SJCRH30 (cell line): ENCODE results near the gene VAV3. TPM values are rescaled to one million over a fixed set of nuclear protein-coding genes. Genes with fewer than 3 reads are reported as not detected.
"Not testable (repeated sequence)": the region's sequence is repeated elsewhere in the genome, so short reads cannot be mapped to it uniquely, and the experiment has no call there.

Experiments used
- DNase-seq, 2 experiments: peaks; one replicate each; pipeline ENCODE4 v3.0.0-alpha.2; 2015 to 2020
- H3K27ac ChIP-seq: fragments of 250-450 bp; sonication (Bioruptor Pico); 2 replicates; pipeline ENCODE4 v1.5.1; 2020; ENCODE audit warnings: mild to moderate bottlenecking, moderate library complexity
- H3K27me3 ChIP-seq: fragments of 250-450 bp; sonication (Bioruptor Pico); 2 replicates; pipeline ENCODE4 v1.5.1; 2020; ENCODE audit warnings: mild to moderate bottlenecking, moderate library complexity
- H3K36me3 ChIP-seq: fragments of 250-450 bp; sonication (Bioruptor Pico); 2 replicates; pipeline ENCODE4 v1.5.1; 2020; ENCODE audit warnings: mild to moderate bottlenecking, moderate library complexity
- H3K4me1 ChIP-seq: fragments of 250-450 bp; sonication (Bioruptor Pico); 2 replicates; pipeline ENCODE4 v1.5.1; 2020; ENCODE audit warnings: mild to moderate bottlenecking, moderate library complexity
- H3K4me3 ChIP-seq: fragments of 250-450 bp; sonication (Bioruptor Pico); 2 replicates; pipeline ENCODE4 v1.5.1; 2020; ENCODE audit warnings: mild to moderate bottlenecking, moderate library complexity
- H3K9me3 ChIP-seq: fragments of 250-450 bp; sonication (Bioruptor Pico); replicated peaks from 2 replicates; pipeline ENCODE4 v1.5.1; 2020; ENCODE audit warnings: mild to moderate bottlenecking, moderate library complexity
- total RNA-seq: library from RNA; depleted of rRNA; stranded (reverse); fragments of >200 nt; shearing (Covaris generic); gene quantifications from 2 replicates; pipeline ENCODE4 v1.2.3, GENCODE V29; 2014; rRNA removed

The VAV3 gene
- total RNA-seq, result 26.7 and 35.5 TPM in 2 replicates

- peaks cover 8% of the 10 kb centered on the region; the same call in 1 of the 2 replicates for H3K4me1 ChIP-seq
- DNase-seq, result peak; percentile 92 to 95
- peak within 1 kb of the TSS; percentile 59 for H3K27ac ChIP-seq
- no peaks in the 10 kb centered on the region for H3K27me3 ChIP-seq
- no peaks in the 10 kb centered on the region for H3K36me3 ChIP-seq
- H3K9me3 ChIP-seq, result no peaks in the 10 kb centered on the region
- H3K4me3 ChIP-seq, result peak within 1 kb of the TSS; percentile 72
Observed at GRCh38 chr1:107965110-107965991, at the start of gene VAV3. Gene VAV3 (minus strand): TSS chr1:107965180. CDS start chr1:107964869, 311 bp downstream.

- no peaks in the 10 kb centered on the region for H3K36me3 ChIP-seq
- DNase-seq, result peak; percentile 12 to 60
- no peak overlapping the region for H3K27ac ChIP-seq
- no peak overlapping the region for H3K4me3 ChIP-seq
- no peaks in the 10 kb centered on the region for H3K9me3 ChIP-seq
- H3K4me1 ChIP-seq, result peaks cover 34% of the 10 kb centered on the region
- no peaks in the 10 kb centered on the region for H3K27me3 ChIP-seq
Observed at GRCh38 chr1:108012553-108012952, 47.6 kb upstream of the VAV3 start.

- Histone ChIP-seq H3K4me1 (peaks cover 24% of the 10 kb centered on the region), H3K4me3 (no peak overlapping the region), H3K27me3 (no peaks in the 10 kb centered on the region), H3K36me3 (no peaks in the 10 kb centered on the region), H3K9me3 (no peaks in the 10 kb centered on the region), H3K27ac (no peak overlapping the region)
- DNase-seq, result no peak
Observed at GRCh38 chr1:108011295-108011694, 46.3 kb upstream of the VAV3 start.

GRCh38 chr1:108010581-108010980 lies 45.6 kb upstream of the VAV3 start:
- DNase-seq, result no peak
- H3K27me3 ChIP-seq, result no peaks in the 10 kb centered on the region

GRCh38 chr1:108009603-108010195 lies 44.7 kb upstream of the VAV3 start:
- H3K27ac ChIP-seq, result no peak overlapping the region
- H3K36me3 ChIP-seq, result no peaks in the 10 kb centered on the region
- peaks cover 12% of the 10 kb centered on the region for H3K4me1 ChIP-seq
- no peak overlapping the region for H3K4me3 ChIP-seq
- H3K27me3 ChIP-seq, result no peaks in the 10 kb centered on the region
- no peak for DNase-seq
- H3K9me3 ChIP-seq, result no peaks in the 10 kb centered on the region

More at GRCh38 chr1:108010581-108010980, 45.6 kb upstream of the VAV3 start:
- Histone ChIP-seq H3K27ac (no peak overlapping the region), H3K4me1 (peaks cover 18% of the 10 kb centered on the region), H3K9me3 (no peaks in the 10 kb centered on the region), H3K4me3 (no peak overlapping the region), H3K36me3 (no peaks in the 10 kb centered on the region)

GRCh38 chr1:108007531-108007930 lies 42.6 kb upstream of the VAV3 start:
- Histone ChIP-seq H3K9me3 (no peaks in the 10 kb centered on the region), H3K4me3 (no peak overlapping the region), H3K27ac (no peak overlapping the region), H3K27me3 (no peaks in the 10 kb centered on the region), H3K4me1 (peaks cover 4% of the 10 kb centered on the region), H3K36me3 (no peaks in the 10 kb centered on the region)
- DNase-seq, result no peak

GRCh38 chr1:108007070-108007469 lies 42.1 kb upstream of the VAV3 start:
- Histone ChIP-seq H3K4me1 (no peaks in the 10 kb centered on the region), H3K27ac (no peak overlapping the region), H3K4me3 (no peak overlapping the region), H3K9me3 (no peaks in the 10 kb centered on the region), H3K27me3 (no peaks in the 10 kb centered on the region), H3K36me3 (no peaks in the 10 kb centered on the region)
- DNase-seq, result no peak

GRCh38 chr1:108004919-108005318 lies 39.9 kb upstream of the VAV3 start:
- H3K9me3 ChIP-seq, H3K4me3 ChIP-seq, DNase-seq, H3K27ac ChIP-seq, H3K27me3 ChIP-seq, H3K36me3 ChIP-seq: not testable (repeated sequence)
- peaks cover 15% of the 10 kb centered on the region for H3K4me1 ChIP-seq

GRCh38 chr1:108000620-108001111 lies 35.7 kb upstream of the VAV3 start:
- Histone ChIP-seq H3K27me3 (no peaks in the 10 kb centered on the region), H3K4me1 (peaks cover 18% of the 10 kb centered on the region), H3K9me3 (no peaks in the 10 kb centered on the region), H3K27ac (no peak overlapping the region), H3K4me3 (no peak overlapping the region), H3K36me3 (no peaks in the 10 kb centered on the region)
- DNase-seq, result peak; percentile 90 to 95

GRCh38 chr1:108000184-108000583 lies 35.2 kb upstream of the VAV3 start:
- Histone ChIP-seq H3K9me3 (no peaks in the 10 kb centered on the region), H3K27me3 (no peaks in the 10 kb centered on the region), H3K36me3 (no peaks in the 10 kb centered on the region), H3K4me3 (no peak overlapping the region), H3K27ac (no peak overlapping the region), H3K4me1 (peaks cover 18% of the 10 kb centered on the region)
- DNase-seq, result no peak

- H3K9me3 ChIP-seq, result no peaks in the 10 kb centered on the region
- H3K27ac ChIP-seq, result no peak overlapping the region
- DNase-seq, result no peak
Observed at GRCh38 chr1:107997866-107998265, 32.9 kb upstream of the VAV3 start.

GRCh38 chr1:107993920-107994319 lies 28.9 kb upstream of the VAV3 start:
- no peak overlapping the region for H3K27ac ChIP-seq
- DNase-seq, result peak in 1 of 2 experiments; percentile 40
- no peaks in the 10 kb centered on the region for H3K27me3 ChIP-seq
- peaks cover 32% of the 10 kb centered on the region for H3K4me1 ChIP-seq
- H3K9me3 ChIP-seq, result no peaks in the 10 kb centered on the region
- no peak overlapping the region for H3K4me3 ChIP-seq
- no peaks in the 10 kb centered on the region for H3K36me3 ChIP-seq

More at GRCh38 chr1:107997866-107998265, 32.9 kb upstream of the VAV3 start:
- H3K4me1 ChIP-seq, result peaks cover 27% of the 10 kb centered on the region
- no peaks in the 10 kb centered on the region for H3K36me3 ChIP-seq
- no peak overlapping the region for H3K4me3 ChIP-seq
- no peaks in the 10 kb centered on the region for H3K27me3 ChIP-seq

- no peak for DNase-seq
- Histone ChIP-seq H3K9me3 (no peaks in the 10 kb centered on the region), H3K27ac (peak overlapping the region; percentile 78)
Observed at GRCh38 chr1:107992347-107992746, 27.4 kb upstream of the VAV3 start.

GRCh38 chr1:107991371-107992066 lies 26.5 kb upstream of the VAV3 start:
- peaks cover 34% of the 10 kb centered on the region for H3K4me1 ChIP-seq
- peak overlapping the region; percentile 78 for H3K27ac ChIP-seq
- peak; percentile 93 to 97 for DNase-seq
- H3K4me3 ChIP-seq, result no peak overlapping the region
- no peaks in the 10 kb centered on the region for H3K36me3 ChIP-seq
- no peaks in the 10 kb centered on the region for H3K27me3 ChIP-seq
- H3K9me3 ChIP-seq, result no peaks in the 10 kb centered on the region

More at GRCh38 chr1:107992347-107992746, 27.4 kb upstream of the VAV3 start:
- no peaks in the 10 kb centered on the region for H3K27me3 ChIP-seq
- peaks cover 32% of the 10 kb centered on the region for H3K4me1 ChIP-seq
- no peaks in the 10 kb centered on the region for H3K36me3 ChIP-seq
- no peak overlapping the region for H3K4me3 ChIP-seq

GRCh38 chr1:107990606-107991005 lies 25.6 kb upstream of the VAV3 start:
- Histone ChIP-seq H3K4me3 (no peak overlapping the region), H3K36me3 (no peaks in the 10 kb centered on the region), H3K27me3 (no peaks in the 10 kb centered on the region), H3K27ac (peak overlapping the region; percentile 78), H3K4me1 (peaks cover 34% of the 10 kb centered on the region), H3K9me3 (no peaks in the 10 kb centered on the region)
- DNase-seq, result no peak
